Neural crest cell (in vitro differentiated cells): ENCODE data around the gene UNC13C. TPM values are rescaled to one million over a fixed set of nuclear protein-coding genes. Genes with fewer than 3 reads are reported as not detected.

Experiments
- DNase-seq: peaks from one replicate; pipeline ENCODE4 v3.0.0; 2021; ENCODE audit warnings: low read depth, mixed read lengths, low spot score
- H3K27ac Mint-ChIP-seq: one replicate; pipeline ENCODE4 v1.8.0; 2021; ENCODE audit warnings: mild to moderate bottlenecking, mixed read lengths; ENCODE audit not compliant: unreplicated experiment
- H3K27me3 Mint-ChIP-seq: 2 replicates; pipeline ENCODE4 v1.8.0; 2021; ENCODE audit warnings: low read depth, mild to moderate bottlenecking, mixed read lengths
- H3K36me3 Mint-ChIP-seq: 2 replicates; pipeline ENCODE4 v1.8.0; 2021; ENCODE audit warnings: low read depth, mild to moderate bottlenecking, mixed read lengths
- H3K4me1 Mint-ChIP-seq: 2 replicates; pipeline ENCODE4 v1.8.0; 2021; ENCODE audit warnings: mixed read lengths
- H3K4me3 Mint-ChIP-seq: one replicate; pipeline ENCODE4 v1.8.0; 2021; ENCODE audit warnings: mild to moderate bottlenecking, mixed read lengths
- H3K9me3 Mint-ChIP-seq: 2 replicates; pipeline ENCODE4 v1.8.0; 2021; ENCODE audit warnings: mixed read lengths
- total RNA-seq: library from RNA; stranded (reverse); gene quantifications from 2 replicates; pipeline ENCODE4 v1.2.1, GENCODE V29; 2021
- TF ChIP-seq, protein P1 (sequence below): fragments of 200-600 bp; sonication (generic); conservative IDR thresholded peaks from 2 replicates; pipeline ENCODE4 v1.5.0; 2021; ENCODE audit warnings: antibody characterized with exemption, mild to moderate bottlenecking

UNC13C gene
- total RNA-seq, 1 donor from 2014 or later, result 1.5 TPM

DNA sequence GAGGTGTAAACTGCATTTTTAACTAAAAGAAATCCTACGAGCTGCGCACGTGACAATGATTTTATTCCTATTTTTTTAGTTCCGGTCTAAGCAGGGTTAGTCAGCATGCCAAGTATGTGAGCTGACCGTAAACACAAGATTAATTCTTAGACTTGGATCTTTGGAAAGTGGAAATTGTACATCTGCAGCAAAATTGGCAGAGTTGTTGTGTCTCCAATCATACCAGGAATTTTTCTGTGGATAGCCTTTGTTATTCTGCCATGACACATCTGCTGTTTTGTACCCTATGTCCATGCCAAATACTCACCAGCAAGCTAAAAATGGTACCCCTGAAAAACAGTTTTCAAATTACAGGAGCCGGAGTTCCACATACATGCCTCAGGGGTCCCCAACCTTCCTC lies 562.5 kb downstream of the UNC13C start:
- H3K4me1 Mint-ChIP-seq, result no peaks in the 10 kb centered on the region
- H3K27ac Mint-ChIP-seq, result no peak overlapping the region
- H3K27me3 Mint-ChIP-seq, result no peaks in the 10 kb centered on the region
- DNase-seq, result no peak
- no peak overlapping the region for H3K4me3 Mint-ChIP-seq
- peaks cover 17% of the 10 kb centered on the region for H3K9me3 Mint-ChIP-seq
- peaks cover 2% of the 10 kb centered on the region for H3K36me3 Mint-ChIP-seq
- TF ChIP-seq, protein P1, sequence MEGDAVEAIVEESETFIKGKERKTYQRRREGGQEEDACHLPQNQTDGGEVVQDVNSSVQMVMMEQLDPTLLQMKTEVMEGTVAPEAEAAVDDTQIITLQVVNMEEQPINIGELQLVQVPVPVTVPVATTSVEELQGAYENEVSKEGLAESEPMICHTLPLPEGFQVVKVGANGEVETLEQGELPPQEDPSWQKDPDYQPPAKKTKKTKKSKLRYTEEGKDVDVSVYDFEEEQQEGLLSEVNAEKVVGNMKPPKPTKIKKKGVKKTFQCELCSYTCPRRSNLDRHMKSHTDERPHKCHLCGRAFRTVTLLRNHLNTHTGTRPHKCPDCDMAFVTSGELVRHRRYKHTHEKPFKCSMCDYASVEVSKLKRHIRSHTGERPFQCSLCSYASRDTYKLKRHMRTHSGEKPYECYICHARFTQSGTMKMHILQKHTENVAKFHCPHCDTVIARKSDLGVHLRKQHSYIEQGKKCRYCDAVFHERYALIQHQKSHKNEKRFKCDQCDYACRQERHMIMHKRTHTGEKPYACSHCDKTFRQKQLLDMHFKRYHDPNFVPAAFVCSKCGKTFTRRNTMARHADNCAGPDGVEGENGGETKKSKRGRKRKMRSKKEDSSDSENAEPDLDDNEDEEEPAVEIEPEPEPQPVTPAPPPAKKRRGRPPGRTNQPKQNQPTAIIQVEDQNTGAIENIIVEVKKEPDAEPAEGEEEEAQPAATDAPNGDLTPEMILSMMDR, result no peak

DNA sequence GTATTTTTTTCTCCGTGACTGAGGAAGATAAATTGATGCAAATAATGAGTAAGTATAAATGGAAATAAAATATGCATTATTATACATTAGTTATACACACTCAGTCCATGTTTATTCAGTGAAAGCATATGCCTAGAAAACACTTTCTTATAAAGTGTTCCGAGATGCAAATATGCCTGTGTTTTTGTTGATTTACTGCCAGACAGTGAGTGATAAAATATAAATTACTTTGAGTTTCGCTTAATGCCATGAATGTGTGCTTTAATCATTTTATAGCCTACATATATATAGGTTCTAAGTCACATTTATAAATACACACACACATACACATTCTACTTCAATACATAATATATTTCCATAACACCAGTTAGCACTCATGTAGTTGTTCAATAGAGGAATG lies 569.2 kb downstream of the UNC13C start:
- DNase-seq, result no peak
- Mint-ChIP-seq H3K9me3 (peaks cover 3% of the 10 kb centered on the region), H3K36me3 (peaks cover 2% of the 10 kb centered on the region), H3K27me3 (peaks cover 5% of the 10 kb centered on the region), H3K4me1 (no peaks in the 10 kb centered on the region), H3K4me3 (no peak overlapping the region), H3K27ac (no peak overlapping the region)
- TF ChIP-seq, protein P1, result no peak

DNA sequence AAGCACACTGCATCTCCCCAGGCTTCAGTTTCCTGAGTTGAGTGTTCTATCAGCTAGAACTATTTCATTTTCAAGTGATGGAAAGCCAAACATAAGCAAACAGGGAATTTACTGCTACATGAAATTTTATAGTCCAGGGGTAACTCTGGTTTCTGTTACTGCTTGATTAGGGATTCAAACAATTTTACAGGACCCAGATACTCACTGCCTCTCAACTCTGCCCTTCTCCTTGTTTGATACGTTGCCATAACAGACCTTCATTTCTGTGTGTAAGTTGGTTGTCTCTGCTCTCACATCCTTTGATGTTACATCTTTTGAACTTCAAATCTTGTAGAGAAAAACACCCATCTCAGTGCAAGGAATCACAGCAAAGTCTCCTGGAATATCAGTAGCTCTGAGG lies 572.7 kb downstream of the UNC13C start:
- Mint-ChIP-seq H3K9me3 (no peaks in the 10 kb centered on the region), H3K27ac (no peak overlapping the region), H3K36me3 (no peaks in the 10 kb centered on the region), H3K4me3 (no peak overlapping the region), H3K27me3 (peaks cover 5% of the 10 kb centered on the region), H3K4me1 (no peaks in the 10 kb centered on the region)
- TF ChIP-seq, protein P1, result no peak
- no peak for DNase-seq

DNA sequence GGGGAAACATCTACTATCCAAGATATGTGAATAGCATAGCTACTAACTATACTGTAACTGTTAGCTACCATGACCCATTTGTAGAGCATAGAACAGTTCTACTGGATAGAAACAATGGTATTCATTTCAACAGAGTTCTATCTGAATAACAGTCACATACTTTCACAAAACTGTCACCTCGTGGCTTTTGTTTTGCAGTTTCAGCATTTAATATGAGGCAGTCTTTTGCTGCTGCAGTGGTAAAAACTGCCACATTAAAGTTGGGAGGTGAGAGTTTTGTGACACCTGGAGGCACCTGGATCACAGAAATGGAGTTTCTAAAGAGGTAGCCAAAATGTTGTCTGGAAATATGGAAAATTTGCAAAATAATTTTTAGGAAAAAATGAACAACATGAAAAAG lies 578.0 kb downstream of the UNC13C start:
- H3K36me3 Mint-ChIP-seq, result no peaks in the 10 kb centered on the region
- TF ChIP-seq, protein P1, result no peak
- no peak overlapping the region for H3K27ac Mint-ChIP-seq
- DNase-seq, result no peak
- peaks cover 4% of the 10 kb centered on the region for H3K27me3 Mint-ChIP-seq
- no peaks in the 10 kb centered on the region for H3K9me3 Mint-ChIP-seq
- no peaks in the 10 kb centered on the region for H3K4me1 Mint-ChIP-seq
- H3K4me3 Mint-ChIP-seq, result no peak overlapping the region

- Mint-ChIP-seq H3K4me3 (no peak overlapping the region), H3K27me3 (peaks cover 4% of the 10 kb centered on the region), H3K9me3 (no peaks in the 10 kb centered on the region), H3K36me3 (no peaks in the 10 kb centered on the region), H3K27ac (peak overlapping the region; percentile 46), H3K4me1 (no peaks in the 10 kb centered on the region)
- DNase-seq, result no peak
- TF ChIP-seq, protein P1, result no peak
These were observed 581.3 kb downstream of the UNC13C start for GRCh38 chr15:54559405-54560069.
